GM12878 (cell line): ENCODE measurements around the gene STON2. TPM values are rescaled to one million over a fixed set of nuclear protein-coding genes. Genes with fewer than 3 reads are reported as not detected.

Experiments
- ATAC-seq: fragments of 200-7000 bp; cut with Tn5 transposase; 3 replicates; pipeline ENCODE4 v1.9.1; 2020; ENCODE audit warnings: mild to moderate bottlenecking, moderate library complexity
- BruUV-seq: library from RNA; stranded (reverse); fragments of 400-500 nt; replicated peaks from 2 replicates; lab custom pipeline; 2021; lab: Mats Ljungman, UMichigan
- CTCF ChIA-PET: fragments of 300-600 bp; sonication (Branson Sonifier 250); formaldehyde crosslinking; extraction: SDS; loops from one replicate; lab custom pipeline; 2021; ENCODE audit warnings: inconsistent platforms; lab: Yijun Ruan, JAX
- POLR2A ChIA-PET: fragments of 350-600 bp; formaldehyde crosslinking; extraction: SDS; loops from one replicate; lab custom pipeline; 2021; ENCODE audit warnings: inconsistent platforms; lab: Charles Lee
- RAD21 ChIA-PET: fragments of 300-600 bp; sonication (Branson Sonifier 250); formaldehyde crosslinking; loops from one replicate; lab custom pipeline; 2023; ENCODE audit warnings: antibody characterized with exemption; ENCODE audit not compliant: unreplicated experiment; lab: Charles Lee
- SMC1A ChIA-PET: fragments of 300-600 bp; sonication (Branson Sonifier 250); formaldehyde crosslinking; loops from one replicate; lab custom pipeline; 2023; ENCODE audit not compliant: unreplicated experiment, uncharacterized antibody; lab: Charles Lee
- DNase-seq: peaks from one replicate; pipeline ENCODE4 v3.0.0-alpha.2; 2011; ENCODE audit warnings: low read depth, low spot score
- FAIRE-seq: peaks from 3 replicates; lab custom pipeline; 2011; peaks lifted over from hg19 to GRCh38; lab: Jason Lieb, UNC
- H2AFZ ChIP-seq: 2 replicates; pipeline ENCODE4 v1.6.0; 2011; ENCODE audit warnings: low read depth, low read length, control low read depth; ENCODE audit not compliant: control insufficient read depth
- H3K27ac ChIP-seq: 2 replicates; pipeline ENCODE4 v1.5.1; 2011; ENCODE audit warnings: control low read depth; ENCODE audit not compliant: control insufficient read depth, insufficient read depth
- H3K27me3 ChIP-seq, 2 experiments: replicated peaks in 1 of 2; 2 replicates each; pipeline versions ENCODE4 v1.6.0 to v1.6.1; 2011; ENCODE audit warnings: low read length in 1 of 2; ENCODE audit not compliant: control insufficient read depth in 2 of 2, insufficient read depth in 2 of 2
- H3K36me3 ChIP-seq, 2 experiments: 2 replicates each; pipeline ENCODE4 v1.5.1; 2011; ENCODE audit warnings: low read length in 1 of 2; ENCODE audit not compliant: control insufficient read depth in 2 of 2, insufficient read depth in 2 of 2
- H3K4me1 ChIP-seq: 2 replicates; pipeline ENCODE4 v1.6.1; 2011; ENCODE audit warnings: mild to moderate bottlenecking, low read length, moderate library complexity, mixed read lengths; ENCODE audit not compliant: control insufficient read depth, insufficient read depth
- H3K4me2 ChIP-seq: 2 replicates; pipeline ENCODE4 v1.6.0; 2011; ENCODE audit warnings: control low read depth; ENCODE audit not compliant: control insufficient read depth, insufficient read depth
- H3K4me3 ChIP-seq: fragments of 200-600 bp; sonication (generic); 2 replicates; pipeline ENCODE4 v1.5.1; 2016
- H3K79me2 ChIP-seq: 2 replicates; pipeline ENCODE4 v1.6.0; 2011; ENCODE audit warnings: low read length; ENCODE audit not compliant: control insufficient read depth, insufficient read depth
- H3K9ac ChIP-seq: 2 replicates; pipeline ENCODE4 v1.8.0; 2011; ENCODE audit warnings: low read length, control low read depth, mixed read lengths; ENCODE audit not compliant: control insufficient read depth, insufficient read depth
- H3K9me3 ChIP-seq: replicated peaks from 3 replicates; pipeline ENCODE4 v1.5.1; 2011; ENCODE audit warnings: mild to moderate bottlenecking, low read length; ENCODE audit not compliant: control insufficient read depth, insufficient read depth
- H4K20me1 ChIP-seq: 2 replicates; pipeline ENCODE4 v1.6.0; 2011; ENCODE audit not compliant: control insufficient read depth, insufficient read depth
- CHD4 ChIP-seq: fragments of 200-600 bp; sonication (generic); IDR thresholded peaks from 2 replicates; pipeline ENCODE4 v1.6.1; 2016; ENCODE audit warnings: mild to moderate bottlenecking
- FOS ChIP-seq: IDR thresholded peaks from 3 replicates; pipeline ENCODE4 v1.6.1; 2011; ENCODE audit warnings: borderline replicate concordance; ENCODE audit not compliant: insufficient read length; ENCODE audit errors: extremely low read depth
- GATAD2B ChIP-seq: fragments of 450-650 bp; conservative IDR thresholded peaks from 2 replicates; pipeline ENCODE4 v1.6.1; 2017; ENCODE audit warnings: low read depth, mild to moderate bottlenecking, moderate library complexity
- HCFC1 ChIP-seq: fragments of 150-350 bp; IDR thresholded peaks from 2 replicates; pipeline ENCODE4 v1.6.1; 2014; ENCODE audit warnings: low read length
- KAT2A ChIP-seq: conservative IDR thresholded peaks from 2 replicates; pipeline ENCODE4 v1.6.1; 2011; ENCODE audit warnings: low read depth, low read length; ENCODE audit not compliant: control insufficient read depth
- MEF2A ChIP-seq: IDR thresholded peaks from 2 replicates; pipeline ENCODE4 v1.6.1; 2011; ENCODE audit warnings: low read depth, mild to moderate bottlenecking, low read length, moderate library complexity; ENCODE audit not compliant: insufficient read depth
- NBN ChIP-seq: fragments of 450-650 bp; IDR thresholded peaks from 2 replicates; pipeline ENCODE4 v1.6.1; 2016
- NFXL1 ChIP-seq: fragments of 450-650 bp; IDR thresholded peaks from 2 replicates; pipeline ENCODE4 v1.6.1; 2017; ENCODE audit warnings: antibody characterized with exemption, mild to moderate bottlenecking, borderline replicate concordance
- NR2C2 ChIP-seq: IDR thresholded peaks from 2 replicates; pipeline ENCODE4 v1.6.1; 2011; ENCODE audit warnings: borderline replicate concordance, low read depth; ENCODE audit not compliant: control insufficient read depth, insufficient read length
- NRF1 ChIP-seq: conservative IDR thresholded peaks from 2 replicates; pipeline ENCODE4 v1.6.1; 2011; ENCODE audit warnings: mild to moderate bottlenecking, low read depth, low read length, improper control_type of control experiment
- PAX5 ChIP-seq: IDR thresholded peaks from 2 replicates; pipeline ENCODE4 v1.6.1; 2011; ENCODE audit warnings: low read depth, low read length, borderline replicate concordance
- RB1 ChIP-seq: fragments of 450-650 bp; formaldehyde crosslinking; IDR thresholded peaks from 2 replicates; pipeline ENCODE4 v1.6.1; 2017; ENCODE audit warnings: mild to moderate bottlenecking, borderline replicate concordance
- RCOR1 ChIP-seq: conservative IDR thresholded peaks from 2 replicates; pipeline ENCODE4 v1.6.1; 2012; ENCODE audit warnings: low read depth, low read length, improper control_type of control experiment
- TARDBP ChIP-seq: IDR thresholded peaks from 2 replicates; pipeline ENCODE4 v1.6.1; 2016; ENCODE audit warnings: borderline replicate concordance
- ZNF24 ChIP-seq: fragments of 450-650 bp; IDR thresholded peaks from 2 replicates; pipeline ENCODE4 v1.6.1; 2017; ENCODE audit warnings: antibody characterized with exemption, mild to moderate bottlenecking
- WGBS: methylation state at CpG from one replicate; pipeline ENCODE4 v1.1.6; 2016; ENCODE audit warnings: low lambda C conversion rate; ENCODE audit not compliant: insufficient replicate concordance, insufficient coverage; ENCODE audit errors: missing lambda C conversion rate; 5-methylcytosine and 5-hydroxymethylcytosine counted together
- in situ Hi-C: fragments of 300-500 bp; cut with MboI; formaldehyde crosslinking; loops from 9 replicates; pipeline ENCODE4 v1.14.3; 2018; ENCODE audit warnings: mixed read lengths
- intact Hi-C: fragments of 100-400 bp; cut with micrococcal nuclease; formaldehyde crosslinking; loops from one replicate; pipeline ENCODE4 v1.14.2; 2022; ENCODE audit not compliant: unreplicated experiment
- polyA plus RNA-seq, 11 experiments: library from polyadenylated mRNA; depleted of rRNA in 4 of 11; unstranded in 6 of 11; stranded (reverse) in 5 of 11; fragments of >200 nt; fragmentation: Nextera tagmentation in 4 of 11; fragmentation: Illumina TruSeq in 1 of 11; extraction: Ambion mirVana in 4 of 11; extraction: Trizol in 1 of 11; gene quantifications; 1 replicate in 1 of 11; 2 replicates in 10 of 11; pipeline versions ENCODE4 v1.2.1 to v1.2.3, GENCODE V29; 2011 to 2016; ENCODE audit warnings: inconsistent platforms in 2 of 11, missing spikeins in 2 of 11, low read depth in 1 of 11
- total RNA-seq, 4 experiments: library from RNA; depleted of rRNA in 3 of 4; stranded (reverse); fragments of >200 nt in 3 of 4; fragmentation: Illumina TruSeq in 1 of 4; extraction: Trizol in 1 of 4; gene quantifications; 2 replicates each; pipeline versions ENCODE4 v1.2.1 to v1.2.3, GENCODE V29; 2013 to 2021
- TF ChIP-seq, protein P1 (sequence below): fragments of 450-650 bp; formaldehyde crosslinking; IDR thresholded peaks from 2 replicates; pipeline ENCODE4 v1.5.0; 2022; ENCODE audit warnings: mild to moderate bottlenecking, missing genetic modification characterization
- TF ChIP-seq, protein P2 (sequence below): fragments of 450-650 bp; IDR thresholded peaks from 2 replicates; pipeline ENCODE4 v1.6.1; 2018; ENCODE audit warnings: mild to moderate bottlenecking, low read depth, moderate library complexity; ENCODE audit not compliant: partially characterized antibody

Gene STON2
- total and polyA plus RNA-seq, 10 of the 15 experiments (the other 5 are each of a cell fraction or from before 2014, with no cell fraction given) = 0.03 to 0.13 (median 0.03) TPM; not detected in 7

GRCh38 chr14:81336009-81336408 lies 64.1 kb downstream of the STON2 start (continued):
- TF ChIP-seq HCFC1 (no peak), NBN (no peak), FOS (no peak), RCOR1 (no peak)

GRCh38 chr14:81332725-81333124 lies 67.4 kb downstream of the STON2 start:
- ChIA-PET RAD21 (no interaction called here), POLR2A (no interaction called here), SMC1A (no interaction called here), CTCF (no interaction called here)
- no TSS peak for BruUV-seq
- Histone ChIP-seq H2AFZ (no peak overlapping the region), H4K20me1 (no peaks in the 10 kb centered on the region), H3K9ac (no peak overlapping the region), H3K4me3 (no peak overlapping the region), H3K27me3 (peaks cover 0 to 3% of the 10 kb centered on the region in 2 experiments; a peak in 2 of 4 replicates), H3K9me3 (no peaks in the 10 kb centered on the region), H3K27ac (no peak overlapping the region), H3K79me2 (no peaks in the 10 kb centered on the region), H3K4me2 (no peak overlapping the region), H3K36me3 (no peaks in the 10 kb centered on the region), H3K4me1 (no peaks in the 10 kb centered on the region)
- intact Hi-C loops = no loop called here
- TF ChIP-seq, protein P1, sequence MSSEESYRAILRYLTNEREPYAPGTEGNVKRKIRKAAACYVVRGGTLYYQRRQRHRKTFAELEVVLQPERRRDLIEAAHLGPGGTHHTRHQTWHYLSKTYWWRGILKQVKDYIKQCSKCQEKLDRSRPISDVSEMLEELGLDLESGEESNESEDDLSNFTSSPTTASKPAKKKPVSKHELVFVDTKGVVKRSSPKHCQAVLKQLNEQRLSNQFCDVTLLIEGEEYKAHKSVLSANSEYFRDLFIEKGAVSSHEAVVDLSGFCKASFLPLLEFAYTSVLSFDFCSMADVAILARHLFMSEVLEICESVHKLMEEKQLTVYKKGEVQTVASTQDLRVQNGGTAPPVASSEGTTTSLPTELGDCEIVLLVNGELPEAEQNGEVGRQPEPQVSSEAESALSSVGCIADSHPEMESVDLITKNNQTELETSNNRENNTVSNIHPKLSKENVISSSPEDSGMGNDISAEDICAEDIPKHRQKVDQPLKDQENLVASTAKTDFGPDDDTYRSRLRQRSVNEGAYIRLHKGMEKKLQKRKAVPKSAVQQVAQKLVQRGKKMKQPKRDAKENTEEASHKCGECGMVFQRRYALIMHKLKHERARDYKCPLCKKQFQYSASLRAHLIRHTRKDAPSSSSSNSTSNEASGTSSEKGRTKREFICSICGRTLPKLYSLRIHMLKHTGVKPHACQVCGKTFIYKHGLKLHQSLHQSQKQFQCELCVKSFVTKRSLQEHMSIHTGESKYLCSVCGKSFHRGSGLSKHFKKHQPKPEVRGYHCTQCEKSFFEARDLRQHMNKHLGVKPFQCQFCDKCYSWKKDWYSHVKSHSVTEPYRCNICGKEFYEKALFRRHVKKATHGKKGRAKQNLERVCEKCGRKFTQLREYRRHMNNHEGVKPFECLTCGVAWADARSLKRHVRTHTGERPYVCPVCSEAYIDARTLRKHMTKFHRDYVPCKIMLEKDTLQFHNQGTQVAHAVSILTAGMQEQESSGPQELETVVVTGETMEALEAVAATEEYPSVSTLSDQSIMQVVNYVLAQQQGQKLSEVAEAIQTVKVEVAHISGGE = no peak
- no peak for TF ChIP-seq ZNF24
- TF ChIP-seq NFXL1 = no peak
- TF ChIP-seq, protein P2, sequence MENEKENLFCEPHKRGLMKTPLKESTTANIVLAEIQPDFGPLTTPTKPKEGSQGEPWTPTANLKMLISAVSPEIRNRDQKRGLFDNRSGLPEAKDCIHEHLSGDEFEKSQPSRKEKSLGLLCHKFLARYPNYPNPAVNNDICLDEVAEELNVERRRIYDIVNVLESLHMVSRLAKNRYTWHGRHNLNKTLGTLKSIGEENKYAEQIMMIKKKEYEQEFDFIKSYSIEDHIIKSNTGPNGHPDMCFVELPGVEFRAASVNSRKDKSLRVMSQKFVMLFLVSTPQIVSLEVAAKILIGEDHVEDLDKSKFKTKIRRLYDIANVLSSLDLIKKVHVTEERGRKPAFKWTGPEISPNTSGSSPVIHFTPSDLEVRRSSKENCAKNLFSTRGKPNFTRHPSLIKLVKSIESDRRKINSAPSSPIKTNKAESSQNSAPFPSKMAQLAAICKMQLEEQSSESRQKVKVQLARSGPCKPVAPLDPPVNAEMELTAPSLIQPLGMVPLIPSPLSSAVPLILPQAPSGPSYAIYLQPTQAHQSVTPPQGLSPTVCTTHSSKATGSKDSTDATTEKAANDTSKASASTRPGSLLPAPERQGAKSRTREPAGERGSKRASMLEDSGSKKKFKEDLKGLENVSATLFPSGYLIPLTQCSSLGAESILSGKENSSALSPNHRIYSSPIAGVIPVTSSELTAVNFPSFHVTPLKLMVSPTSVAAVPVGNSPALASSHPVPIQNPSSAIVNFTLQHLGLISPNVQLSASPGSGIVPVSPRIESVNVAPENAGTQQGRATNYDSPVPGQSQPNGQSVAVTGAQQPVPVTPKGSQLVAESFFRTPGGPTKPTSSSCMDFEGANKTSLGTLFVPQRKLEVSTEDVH = no peak
- no peak for TF ChIP-seq TARDBP
- no peak for TF ChIP-seq MEF2A
- no peak for TF ChIP-seq GATAD2B
- TF ChIP-seq NRF1 = no peak
- TF ChIP-seq CHD4 = no peak
- no peak for TF ChIP-seq RB1
- TF ChIP-seq KAT2A = no peak
- no peak for TF ChIP-seq PAX5
- TF ChIP-seq NR2C2 = no peak
- ATAC-seq (no peak), FAIRE-seq (no peak), DNase-seq (no peak)
- in situ Hi-C loops = no loop called here
- WGBS = 95% methylated on average over 1 of the region's 1 CpG
